ACC112 (cell line): ENCODE measurements around the gene CIRBP.
A peak's percentile ranks its signal among the peaks of the same experiment; 100 is the strongest.
"Not testable (repeated sequence)": the region's sequence is repeated elsewhere in the genome, so short reads cannot be mapped to it uniquely, and the experiment has no call there.

Experiments used
- H2AFZ ChIP-seq: fragments of 200-600 bp; sonication (generic); one replicate; pipeline ENCODE4 v1.6.0; 2017; ENCODE audit warnings: antibody characterized with exemption, low read length; ENCODE audit not compliant: unreplicated experiment
- H3K27ac ChIP-seq: fragments of 200-600 bp; sonication (generic); 2 replicates; pipeline ENCODE4 v1.5.1; 2014; ENCODE audit warnings: low read depth, mild to moderate bottlenecking, antibody characterized with exemption, low read length, moderate library complexity
- H3K27me3 ChIP-seq: fragments of 200-600 bp; sonication (generic); 2 replicates; pipeline ENCODE4 v1.6.1; 2014; ENCODE audit warnings: mild to moderate bottlenecking, antibody characterized with exemption, low read length, moderate library complexity, mixed read lengths; ENCODE audit not compliant: insufficient read depth
- H3K36me3 ChIP-seq: fragments of 200-600 bp; sonication (generic); 2 replicates; pipeline ENCODE4 v1.6.1; 2016; ENCODE audit warnings: mild to moderate bottlenecking, antibody characterized with exemption, low read length, moderate library complexity, mixed read lengths; ENCODE audit not compliant: insufficient read depth
- H3K4me1 ChIP-seq: fragments of 200-600 bp; sonication (generic); one replicate; pipeline ENCODE4 v1.6.1; 2016; ENCODE audit warnings: low read length, mixed read lengths; ENCODE audit not compliant: insufficient read depth, unreplicated experiment, control insufficient read depth
- H3K4me3 ChIP-seq: fragments of 200-600 bp; sonication (generic); 2 replicates; pipeline ENCODE4 v1.5.1; 2014; ENCODE audit warnings: mild to moderate bottlenecking, low read depth, low read length
- H3K79me2 ChIP-seq: fragments of 200-600 bp; sonication (generic); one replicate; pipeline ENCODE4 v1.6.0; 2016; ENCODE audit warnings: low read length; ENCODE audit not compliant: control insufficient read depth, unreplicated experiment, insufficient read depth

Gene CIRBP

GRCh38 chr19:1312767-1313694, 43.9 kb downstream of the CIRBP start:
- H3K4me1 ChIP-seq: no peaks in the 10 kb centered on the region
- H3K36me3 ChIP-seq: no peaks in the 10 kb centered on the region
- H3K27ac ChIP-seq: no peak overlapping the region
- H2AFZ ChIP-seq: no peak overlapping the region
- peaks cover 21% of the 10 kb centered on the region for H3K27me3 ChIP-seq
- no peaks in the 10 kb centered on the region for H3K79me2 ChIP-seq
- H3K4me3 ChIP-seq: no peak overlapping the region

GRCh38 chr19:1313695-1314613, 44.8 kb downstream of the CIRBP start:
- no peak overlapping the region for H3K27ac ChIP-seq
- no peaks in the 10 kb centered on the region for H3K79me2 ChIP-seq
- H3K27me3 ChIP-seq: peaks cover 21% of the 10 kb centered on the region
- H3K36me3 ChIP-seq: no peaks in the 10 kb centered on the region
- no peak overlapping the region for H2AFZ ChIP-seq
- no peaks in the 10 kb centered on the region for H3K4me1 ChIP-seq
- no peak overlapping the region for H3K4me3 ChIP-seq

GRCh38 chr19:1315470-1316166, 46.5 kb downstream of the CIRBP start:
- Histone ChIP-seq H3K27ac (no peak overlapping the region), H3K79me2 (no peaks in the 10 kb centered on the region), H3K27me3 (peaks cover 21% of the 10 kb centered on the region), H3K4me1 (no peaks in the 10 kb centered on the region), H2AFZ (no peak overlapping the region), H3K4me3 (peak overlapping the region; percentile 21; the same call in 1 of the 2 replicates), H3K36me3 (no peaks in the 10 kb centered on the region)

GRCh38 chr19:1316466-1316865, 47.3 kb downstream of the CIRBP start:
- H2AFZ ChIP-seq: no peak overlapping the region
- no peaks in the 10 kb centered on the region for H3K36me3 ChIP-seq
- H3K4me1 ChIP-seq: no peaks in the 10 kb centered on the region
- H3K27me3 ChIP-seq: peaks cover 21% of the 10 kb centered on the region
- no peak overlapping the region for H3K27ac ChIP-seq
- no peaks in the 10 kb centered on the region for H3K79me2 ChIP-seq
- no peak overlapping the region for H3K4me3 ChIP-seq

- no peaks in the 10 kb centered on the region for H3K79me2 ChIP-seq
- H2AFZ ChIP-seq: no peak overlapping the region
- peaks cover 21% of the 10 kb centered on the region for H3K27me3 ChIP-seq
- H3K27ac ChIP-seq: no peak overlapping the region
- no peak overlapping the region for H3K4me3 ChIP-seq
- no peaks in the 10 kb centered on the region for H3K36me3 ChIP-seq
- no peaks in the 10 kb centered on the region for H3K4me1 ChIP-seq
These were observed 48.3 kb downstream of the CIRBP start for GRCh38 chr19:1317274-1318003.

- no peak overlapping the region for H3K4me3 ChIP-seq
- no peaks in the 10 kb centered on the region for H3K4me1 ChIP-seq
- H3K79me2 ChIP-seq: no peaks in the 10 kb centered on the region
- H2AFZ ChIP-seq: no peak overlapping the region
- H3K27me3 ChIP-seq: peaks cover 21% of the 10 kb centered on the region
- no peaks in the 10 kb centered on the region for H3K36me3 ChIP-seq
- no peak overlapping the region for H3K27ac ChIP-seq
These were observed 49.7 kb downstream of the CIRBP start for GRCh38 chr19:1318678-1319471.

GRCh38 chr19:1320282-1320650, 51.1 kb downstream of the CIRBP start:
- not testable (repeated sequence) for H2AFZ ChIP-seq, H3K4me1 ChIP-seq, H3K27ac ChIP-seq, H3K79me2 ChIP-seq, H3K4me3 ChIP-seq, H3K36me3 ChIP-seq
- peaks cover 21% of the 10 kb centered on the region for H3K27me3 ChIP-seq

GRCh38 chr19:1321539-1321938, 52.4 kb downstream of the CIRBP start:
- Histone ChIP-seq H3K79me2 (no peaks in the 10 kb centered on the region), H2AFZ (no peak overlapping the region), H3K4me1 (no peaks in the 10 kb centered on the region), H3K27me3 (peaks cover 13% of the 10 kb centered on the region), H3K27ac (no peak overlapping the region), H3K4me3 (no peak overlapping the region), H3K36me3 (no peaks in the 10 kb centered on the region)

GRCh38 chr19:1322198-1322981, 53.3 kb downstream of the CIRBP start:
- H3K27me3 ChIP-seq: peaks cover 6% of the 10 kb centered on the region
- no peak overlapping the region for H3K4me3 ChIP-seq
- no peaks in the 10 kb centered on the region for H3K36me3 ChIP-seq
- H3K79me2 ChIP-seq: no peaks in the 10 kb centered on the region
- no peak overlapping the region for H3K27ac ChIP-seq
- no peak overlapping the region for H2AFZ ChIP-seq
- no peaks in the 10 kb centered on the region for H3K4me1 ChIP-seq
